Measurements from ENCODE around the gene PRAMEF7. TPM values are rescaled to one million over a fixed set of nuclear protein-coding genes. Genes with fewer than 3 reads are reported as not detected.
"Not testable (repeated sequence)": the region's sequence is repeated elsewhere in the genome, so short reads cannot be mapped to it uniquely, and the experiment has no call there.

The PRAMEF7 gene
- total RNA-seq (2014; rRNA removed; shearing (Covaris generic)): not detected in 2 replicates
- total RNA-seq (2022): not detected in 2 replicates
- Bru-seq, nascent RNA: not detected
- not detected for BruChase-seq, experiment 1, labeled RNA remaining after a 6-hour chase
- not detected for BruChase-seq, experiment 2, labeled RNA remaining after a 2-hour chase
- long read RNA-seq: 0 reads

GRCh38 chr1:12916310-12916709, at the start of gene PRAMEF7:
Gene PRAMEF7, plus strand, starts transcription at chr1:12916610. Its CDS starts 1,083 bp downstream, at chr1:12917693.
- CTCF ChIA-PET (ENCODE audit: unreplicated experiment); DNase-seq (ENCODE audit: low spot score); H3K9me2 ChIP-seq (ENCODE audit: insufficient read depth, low read length); H3K4me1 ChIP-seq (ENCODE audit: insufficient read depth, low read length, poor library complexity, severe bottlenecking); H3K9me3 ChIP-seq (ENCODE audit: low read length); H3K36me3 ChIP-seq (ENCODE audit: insufficient read depth, low read length); H3K27ac ChIP-seq (ENCODE audit: low read depth, low read length, poor library complexity, severe bottlenecking); H3K79me2 ChIP-seq (ENCODE audit: insufficient read depth, low read depth, low read length); H2AFZ ChIP-seq (ENCODE audit: low read length); BruUV-seq (replicated peaks); H3K4me2 ChIP-seq (ENCODE audit: low read length); H3K4me3 ChIP-seq (ENCODE audit: low read depth, low read length, poor library complexity, severe bottlenecking); POLR2A ChIA-PET; H4K20me1 ChIP-seq (ENCODE audit: insufficient read depth, low read length); intact Hi-C loops (cut with micrococcal nuclease; ENCODE audit: unreplicated experiment): not testable (repeated sequence)

GRCh38 chr1:12878453-12878852, 38.0 kb upstream of the PRAMEF7 start:
- POLR2A ChIA-PET; H2AFZ ChIP-seq (ENCODE audit: low read length); intact Hi-C loops (cut with micrococcal nuclease; ENCODE audit: unreplicated experiment); H3K4me3 ChIP-seq (ENCODE audit: low read depth, low read length, poor library complexity, severe bottlenecking); BruUV-seq (replicated peaks); DNase-seq (ENCODE audit: low spot score); H3K9me2 ChIP-seq (ENCODE audit: insufficient read depth, low read length); H4K20me1 ChIP-seq (ENCODE audit: insufficient read depth, low read length); H3K36me3 ChIP-seq (ENCODE audit: insufficient read depth, low read length); H3K9me3 ChIP-seq (ENCODE audit: low read length); H3K79me2 ChIP-seq (ENCODE audit: insufficient read depth, low read depth, low read length); H3K4me1 ChIP-seq (ENCODE audit: insufficient read depth, low read length, poor library complexity, severe bottlenecking); H3K27ac ChIP-seq (ENCODE audit: low read depth, low read length, poor library complexity, severe bottlenecking); CTCF ChIA-PET (ENCODE audit: unreplicated experiment); H3K4me2 ChIP-seq (ENCODE audit: low read length): not testable (repeated sequence)

DNA sequence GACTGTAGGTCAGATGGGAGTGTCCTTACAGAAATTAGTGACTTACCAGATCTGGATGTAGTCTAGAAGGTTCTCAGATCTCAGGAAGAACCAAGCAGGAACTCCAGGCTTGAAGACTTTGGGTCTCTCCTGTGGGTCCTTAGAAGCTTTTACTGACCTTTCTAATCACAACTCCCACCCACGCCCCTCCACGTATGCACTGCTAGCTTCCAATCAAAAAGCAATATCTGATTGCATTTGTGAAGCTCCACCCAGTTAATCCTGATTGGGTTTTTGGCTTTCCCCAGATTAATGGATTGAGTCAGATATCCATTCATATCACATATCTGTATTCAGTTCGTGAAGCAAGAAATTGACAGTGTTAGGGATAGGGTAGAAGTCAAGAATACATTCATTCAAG, 30.3 kb upstream of the PRAMEF7 start, which contains the start of gene PRAMEF4:
Gene PRAMEF4, minus strand, starts transcription at position 101 of the 400 bp plus-strand sequence. CDS start 2,807 bp downstream, outside the sequence.
- H2AFZ ChIP-seq (ENCODE audit: low read length); H3K9me2 ChIP-seq (ENCODE audit: insufficient read depth, low read length); BruUV-seq (replicated peaks); H3K27ac ChIP-seq (ENCODE audit: low read depth, low read length, poor library complexity, severe bottlenecking); POLR2A ChIA-PET; H3K9me3 ChIP-seq (ENCODE audit: low read length); H3K4me1 ChIP-seq (ENCODE audit: insufficient read depth, low read length, poor library complexity, severe bottlenecking); H4K20me1 ChIP-seq (ENCODE audit: insufficient read depth, low read length); DNase-seq (ENCODE audit: low spot score); H3K4me3 ChIP-seq (ENCODE audit: low read depth, low read length, poor library complexity, severe bottlenecking); H3K79me2 ChIP-seq (ENCODE audit: insufficient read depth, low read depth, low read length); intact Hi-C loops (cut with micrococcal nuclease; ENCODE audit: unreplicated experiment); CTCF ChIA-PET (ENCODE audit: unreplicated experiment); H3K4me2 ChIP-seq (ENCODE audit: low read length); H3K36me3 ChIP-seq (ENCODE audit: insufficient read depth, low read length): not testable (repeated sequence)

DNA sequence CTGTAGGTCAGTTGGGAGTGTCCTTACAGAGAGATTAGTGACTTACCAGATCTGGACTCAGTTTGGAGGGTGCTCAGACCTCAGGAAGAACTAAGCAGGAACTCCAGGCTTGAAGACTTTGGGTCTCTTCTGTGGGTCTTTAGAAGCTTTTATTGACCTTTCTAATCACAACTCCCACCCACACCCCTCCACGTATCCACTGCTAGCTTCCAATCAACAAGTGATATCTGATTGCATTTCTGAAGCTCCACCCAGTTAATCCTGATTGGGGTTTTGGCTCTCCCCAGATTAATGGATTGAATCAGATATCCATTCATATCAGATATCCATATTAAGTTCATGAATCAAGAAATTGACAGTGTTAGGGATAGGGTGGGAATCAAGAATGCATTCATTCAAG, 18.2 kb upstream of the PRAMEF7 start, which contains the start of gene PRAMEF10:
Gene PRAMEF10, minus strand, starts transcription at position 101 of the 400 bp plus-strand sequence. CDS start 2,423 bp downstream, outside the sequence.
- H3K4me3 ChIP-seq (ENCODE audit: low read depth, low read length, poor library complexity, severe bottlenecking); DNase-seq (ENCODE audit: low spot score); H3K79me2 ChIP-seq (ENCODE audit: insufficient read depth, low read depth, low read length); CTCF ChIA-PET (ENCODE audit: unreplicated experiment); H3K4me1 ChIP-seq (ENCODE audit: insufficient read depth, low read length, poor library complexity, severe bottlenecking); H3K27ac ChIP-seq (ENCODE audit: low read depth, low read length, poor library complexity, severe bottlenecking); POLR2A ChIA-PET; H2AFZ ChIP-seq (ENCODE audit: low read length); H3K9me2 ChIP-seq (ENCODE audit: insufficient read depth, low read length); H4K20me1 ChIP-seq (ENCODE audit: insufficient read depth, low read length); H3K9me3 ChIP-seq (ENCODE audit: low read length); intact Hi-C loops (cut with micrococcal nuclease; ENCODE audit: unreplicated experiment); BruUV-seq (replicated peaks); H3K4me2 ChIP-seq (ENCODE audit: low read length); H3K36me3 ChIP-seq (ENCODE audit: insufficient read depth, low read length): not testable (repeated sequence)

DNA sequence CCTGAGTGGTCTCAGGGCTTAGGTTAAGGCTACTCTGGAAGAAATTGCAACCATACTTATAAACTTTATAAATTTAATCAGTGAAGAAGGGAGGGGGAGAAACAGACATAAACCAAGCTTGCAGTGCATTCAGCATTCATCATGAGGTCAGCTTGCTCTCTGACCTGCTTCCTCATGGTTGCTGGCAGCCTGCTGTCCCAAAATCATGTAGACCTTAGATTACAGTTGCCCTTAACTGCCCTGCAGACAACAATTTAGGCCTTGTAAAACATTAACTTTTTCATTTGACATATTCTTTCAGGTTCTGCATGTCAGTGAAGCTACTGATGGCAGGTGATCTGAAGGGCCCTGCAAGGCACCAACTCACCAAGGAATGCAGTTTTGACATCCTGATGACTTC, 17.2 kb upstream of the PRAMEF7 start:
- POLR2A ChIA-PET: not testable (repeated sequence)

DNA sequence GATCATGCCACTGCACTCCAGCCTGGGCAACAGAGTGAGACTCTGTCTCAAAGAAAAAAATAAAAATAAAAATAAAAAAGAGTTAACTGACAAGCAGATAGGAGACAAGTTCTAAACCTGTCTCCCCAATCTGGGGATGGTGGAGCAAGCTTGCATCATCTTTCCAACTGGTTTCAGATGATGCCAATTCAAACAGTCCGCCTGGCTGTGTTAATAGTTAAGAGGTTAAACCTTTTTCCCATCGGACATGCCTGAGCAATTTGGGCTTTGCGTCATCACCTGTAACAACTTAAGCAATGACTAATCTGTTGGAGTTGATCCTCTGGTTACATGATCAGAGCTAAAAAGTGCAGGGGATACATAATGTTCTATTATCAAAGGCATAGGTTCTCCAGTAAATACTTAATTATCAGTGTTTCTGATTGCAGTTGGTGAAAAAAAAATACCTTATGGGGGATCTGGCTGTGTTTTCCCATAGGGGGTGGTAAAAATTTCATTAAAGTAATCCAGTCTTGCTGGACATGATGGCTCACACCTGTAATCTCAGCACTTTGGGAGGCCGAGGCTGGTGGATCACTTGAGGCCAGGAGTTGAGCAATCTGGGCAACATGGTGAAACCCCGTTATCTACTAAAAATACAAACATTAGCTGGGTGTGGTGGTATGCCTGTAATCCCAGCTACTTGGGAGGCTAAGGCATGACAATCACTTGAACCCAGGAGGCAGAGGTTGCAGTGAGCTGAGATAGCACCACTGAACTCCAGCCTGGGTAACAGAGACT, 12.4 kb upstream of the PRAMEF7 start:
- H3K9me2 ChIP-seq (ENCODE audit: insufficient read depth, low read length); H3K36me3 ChIP-seq (ENCODE audit: insufficient read depth, low read length); H3K9me3 ChIP-seq (ENCODE audit: low read length); H4K20me1 ChIP-seq (ENCODE audit: insufficient read depth, low read length); BruUV-seq (replicated peaks); intact Hi-C loops (cut with micrococcal nuclease; ENCODE audit: unreplicated experiment); H3K79me2 ChIP-seq (ENCODE audit: insufficient read depth, low read depth, low read length); H3K4me3 ChIP-seq (ENCODE audit: low read depth, low read length, poor library complexity, severe bottlenecking); H3K4me2 ChIP-seq (ENCODE audit: low read length); POLR2A ChIA-PET; H3K4me1 ChIP-seq (ENCODE audit: insufficient read depth, low read length, poor library complexity, severe bottlenecking); H2AFZ ChIP-seq (ENCODE audit: low read length); DNase-seq (ENCODE audit: low spot score); H3K27ac ChIP-seq (ENCODE audit: low read depth, low read length, poor library complexity, severe bottlenecking); CTCF ChIA-PET (ENCODE audit: unreplicated experiment): not testable (repeated sequence)

More for the DNA sequence above, 17.2 kb upstream of the PRAMEF7 start:
- CTCF ChIA-PET (ENCODE audit: unreplicated experiment); H3K36me3 ChIP-seq (ENCODE audit: insufficient read depth, low read length); DNase-seq (ENCODE audit: low spot score); intact Hi-C loops (cut with micrococcal nuclease; ENCODE audit: unreplicated experiment); H3K9me3 ChIP-seq (ENCODE audit: low read length); H2AFZ ChIP-seq (ENCODE audit: low read length); H3K4me3 ChIP-seq (ENCODE audit: low read depth, low read length, poor library complexity, severe bottlenecking); H3K27ac ChIP-seq (ENCODE audit: low read depth, low read length, poor library complexity, severe bottlenecking); H3K79me2 ChIP-seq (ENCODE audit: insufficient read depth, low read depth, low read length); BruUV-seq (replicated peaks); H3K4me2 ChIP-seq (ENCODE audit: low read length); H3K9me2 ChIP-seq (ENCODE audit: insufficient read depth, low read length); H3K4me1 ChIP-seq (ENCODE audit: insufficient read depth, low read length, poor library complexity, severe bottlenecking); H4K20me1 ChIP-seq (ENCODE audit: insufficient read depth, low read length): not testable (repeated sequence)

Data from OCI-LY7 (cell line).